GM21528 (cell line): Measurements from ENCODE around the gene S100A6.
"Not testable (repeated sequence)": the region's sequence is repeated elsewhere in the genome, so short reads cannot be mapped to it uniquely, and the experiment has no call there.

Source experiments
- ATAC-seq: cut with Tn5 transposase; IDR thresholded peaks from one replicate; pipeline ENCODE4 v1.9.1; 2021; ENCODE audit warnings: mild to moderate bottlenecking, moderate library complexity; ENCODE audit not compliant: unreplicated experiment, low FRiP score

S100A6 gene

GRCh38 chr1:153533689-153534201 lies 2.0 kb downstream of the S100A6 start:
- ATAC-seq: no peak

- ATAC-seq: no peak
Observed at GRCh38 chr1:153532769-153533599, 2.8 kb downstream of the S100A6 start.

- ATAC-seq: no peak
Observed at GRCh38 chr1:153532181-153532580, 3.6 kb downstream of the S100A6 start.

GRCh38 chr1:153531638-153532037 lies 4.2 kb downstream of the S100A6 start:
- ATAC-seq: no peak

GRCh38 chr1:153527683-153528040 lies 8.1 kb downstream of the S100A6 start:
- no peak for ATAC-seq

- no peak for ATAC-seq
Observed at GRCh38 chr1:153527023-153527682, 8.6 kb downstream of the S100A6 start.

- ATAC-seq: no peak
Observed at GRCh38 chr1:153526132-153526543, 9.7 kb downstream of the S100A6 start.

GRCh38 chr1:153525088-153525728 lies 10.6 kb downstream of the S100A6 start:
- no peak for ATAC-seq

GRCh38 chr1:153522353-153523048 lies 13.3 kb downstream of the S100A6 start:
- not testable (repeated sequence) for ATAC-seq

GRCh38 chr1:153521808-153522207 lies 14.0 kb downstream of the S100A6 start:
- not testable (repeated sequence) for ATAC-seq

- no peak for ATAC-seq
Observed at GRCh38 chr1:153520818-153521476, 14.8 kb downstream of the S100A6 start.

- not testable (repeated sequence) for ATAC-seq
Observed at GRCh38 chr1:153520137-153520691, 15.6 kb downstream of the S100A6 start.

- ATAC-seq: no peak
Observed at GRCh38 chr1:153519242-153519641, 16.5 kb downstream of the S100A6 start.

- no peak for ATAC-seq
Observed at GRCh38 chr1:153515504-153516394, 20.0 kb downstream of the S100A6 start.

- no peak for ATAC-seq
Observed at GRCh38 chr1:153513666-153514065, 22.1 kb downstream of the S100A6 start.

GRCh38 chr1:153513023-153513422 lies 22.8 kb downstream of the S100A6 start:
- ATAC-seq: no peak

- ATAC-seq: no peak
Observed at GRCh38 chr1:153510984-153511410, 24.8 kb downstream of the S100A6 start.

GRCh38 chr1:153509729-153510354 lies 25.9 kb downstream of the S100A6 start:
- no peak for ATAC-seq
